Trophoblast cell (in vitro differentiated cells and primary cell): ENCODE measurements around the gene PXDN.
A peak's percentile ranks its signal among the peaks of the same experiment; 100 is the strongest.

ENCODE experiments used
- DNase-seq, 2 donors: peaks; one replicate each; pipeline ENCODE4 v3.0.0-alpha.2; 2016
- H2AFZ ChIP-seq: 2 replicates; pipeline ENCODE4 v1.6.1; 2013; ENCODE audit warnings: low read length, moderate library complexity, mild to moderate bottlenecking; ENCODE audit not compliant: insufficient read depth, poor library complexity
- H2AK5ac ChIP-seq: 2 replicates; pipeline ENCODE4 v1.6.1; 2013; ENCODE audit warnings: mild to moderate bottlenecking, low read length
- H2BK120ac ChIP-seq: 2 replicates; pipeline ENCODE4 v1.6.1; 2013; ENCODE audit warnings: low read length, mild to moderate bottlenecking, moderate library complexity; ENCODE audit not compliant: insufficient read depth, poor library complexity
- H2BK12ac ChIP-seq: 2 replicates; pipeline ENCODE4 v1.6.1; 2013; ENCODE audit warnings: mild to moderate bottlenecking, low read length, moderate library complexity
- H2BK5ac ChIP-seq: 2 replicates; pipeline ENCODE4 v1.6.1; 2013; ENCODE audit warnings: low read length, low read depth, moderate library complexity, mild to moderate bottlenecking; ENCODE audit not compliant: poor library complexity
- H3K14ac ChIP-seq: 2 replicates; pipeline ENCODE4 v1.6.1; 2013; ENCODE audit warnings: mild to moderate bottlenecking, low read length
- H3K18ac ChIP-seq: 2 replicates; pipeline ENCODE4 v1.6.1; 2013; ENCODE audit warnings: mild to moderate bottlenecking, low read length
- H3K23ac ChIP-seq: 2 replicates; pipeline ENCODE4 v1.6.1; 2013; ENCODE audit warnings: low read length
- H3K27ac ChIP-seq: 2 replicates; pipeline ENCODE4 v1.5.1; 2013; ENCODE audit warnings: low read depth, mild to moderate bottlenecking, inconsistent platforms, low read length, moderate library complexity
- H3K27me3 ChIP-seq: 2 replicates; pipeline ENCODE4 v1.6.1; 2013; ENCODE audit warnings: inconsistent platforms, mild to moderate bottlenecking, low read length, moderate library complexity; ENCODE audit not compliant: insufficient read depth
- H3K36me3 ChIP-seq, 2 experiments: 1 replicate in 1 of 2; 2 replicates in 1 of 2; pipeline ENCODE4 v1.6.1; 2013; ENCODE audit warnings: low read length in 2 of 2, mild to moderate bottlenecking in 2 of 2, moderate library complexity in 1 of 2; ENCODE audit not compliant: insufficient read depth in 2 of 2, control insufficient read depth in 1 of 2
- H3K4ac ChIP-seq: 2 replicates; pipeline ENCODE4 v1.6.1; 2013; ENCODE audit warnings: low read depth, mild to moderate bottlenecking, low read length, moderate library complexity
- H3K4me1 ChIP-seq, 2 experiments: 1 replicate in 1 of 2; 2 replicates in 1 of 2; pipeline ENCODE4 v1.6.1; 2013; ENCODE audit warnings: low read length in 2 of 2, mild to moderate bottlenecking in 2 of 2, moderate library complexity in 1 of 2; ENCODE audit not compliant: insufficient read depth in 2 of 2, control insufficient read depth in 1 of 2
- H3K4me2 ChIP-seq: 2 replicates; pipeline ENCODE4 v1.6.1; 2013; ENCODE audit warnings: inconsistent platforms, mild to moderate bottlenecking, low read length, moderate library complexity
- H3K4me3 ChIP-seq: 2 replicates; pipeline ENCODE4 v1.5.1; 2013; ENCODE audit warnings: mild to moderate bottlenecking, low read depth, low read length, inconsistent platforms
- H3K79me1 ChIP-seq: one replicate; pipeline ENCODE4 v1.6.1; 2013; ENCODE audit warnings: low read length
- H3K79me2 ChIP-seq: 2 replicates; pipeline ENCODE4 v1.6.1; 2013; ENCODE audit warnings: low read length, mild to moderate bottlenecking; ENCODE audit not compliant: control insufficient read depth, insufficient read depth, poor library complexity
- H3K9ac ChIP-seq: 2 replicates; pipeline ENCODE4 v1.6.1; 2013; ENCODE audit warnings: mild to moderate bottlenecking, low read length
- H3K9me3 ChIP-seq: 2 replicates; pipeline ENCODE4 v1.6.1; 2013; ENCODE audit warnings: low read depth, mild to moderate bottlenecking, control low read depth, inconsistent platforms, low read length; ENCODE audit not compliant: insufficient read depth
- H4K12ac ChIP-seq: 2 replicates; pipeline ENCODE4 v1.6.1; 2013; ENCODE audit warnings: low read depth, mild to moderate bottlenecking, low read length, moderate library complexity
- H4K8ac ChIP-seq: 2 replicates; pipeline ENCODE4 v1.6.1; 2013; ENCODE audit warnings: low read depth, mild to moderate bottlenecking, low read length, moderate library complexity
- H4K91ac ChIP-seq: one replicate; pipeline ENCODE4 v1.6.1; 2013; ENCODE audit warnings: low read depth, mild to moderate bottlenecking, low read length, moderate library complexity
- WGBS: extraction: QIAGEN DNeasy Blood & Tissue Kit; methylation state at CpG from one replicate; pipeline ENCODE4 v1.1.7; 2013; ENCODE audit warnings: missing lambda C conversion rate; ENCODE audit not compliant: insufficient read length, insufficient coverage; ENCODE audit errors: extremely low coverage; 5-methylcytosine and 5-hydroxymethylcytosine counted together

Gene PXDN

GRCh38 chr2:1777781-1778180, 33.5 kb upstream of the PXDN start:
- Histone ChIP-seq H4K12ac (no peak overlapping the region), H3K36me3 (no peaks in the 10 kb centered on the region), H3K23ac (no peak overlapping the region), H2AFZ (no peak overlapping the region), H2BK5ac (no peak overlapping the region), H3K79me1 (peaks cover 16% of the 10 kb centered on the region), H3K9me3 (no peaks in the 10 kb centered on the region), H3K14ac (no peak overlapping the region), H3K4me1 (peaks cover 20 to 28% of the 10 kb centered on the region in 2 experiments), H3K79me2 (peaks cover 2% of the 10 kb centered on the region), H3K9ac (no peak overlapping the region), H2AK5ac (peak overlapping the region; percentile 28), H3K4me3 (no peak overlapping the region), H2BK120ac (peak overlapping the region; percentile 54), H2BK12ac (peak overlapping the region; percentile 74), H3K27me3 (no peaks in the 10 kb centered on the region), H4K8ac (no peak overlapping the region), H3K4ac (no peak overlapping the region), H3K4me2 (no peak overlapping the region), H4K91ac (no peak overlapping the region), H3K18ac (no peak overlapping the region), H3K27ac (no peak overlapping the region)
- DNase-seq = no peak
- no CpG with 5 or more reads among the region's 5 CpGs for WGBS

GRCh38 chr2:1777156-1777555, 32.8 kb upstream of the PXDN start:
- Histone ChIP-seq H3K79me2 (peaks cover 2% of the 10 kb centered on the region), H2BK5ac (peak overlapping the region; percentile 1), H3K79me1 (peaks cover 19% of the 10 kb centered on the region), H3K14ac (no peak overlapping the region), H2BK12ac (peak overlapping the region; percentile 72), H2BK120ac (peak overlapping the region; percentile 54), H4K12ac (no peak overlapping the region), H3K18ac (no peak overlapping the region), H2AK5ac (peak overlapping the region; percentile 4), H3K4me3 (no peak overlapping the region), H4K8ac (no peak overlapping the region), H3K4ac (no peak overlapping the region), H3K9ac (no peak overlapping the region), H3K4me1 (peaks cover 27 to 34% of the 10 kb centered on the region in 2 experiments), H3K9me3 (no peaks in the 10 kb centered on the region), H3K36me3 (no peaks in the 10 kb centered on the region), H3K23ac (no peak overlapping the region), H4K91ac (peak overlapping the region; percentile 76), H3K27me3 (no peaks in the 10 kb centered on the region), H2AFZ (no peak overlapping the region), H3K27ac (no peak overlapping the region), H3K4me2 (no peak overlapping the region)
- WGBS = no CpG with 5 or more reads among the region's 2 CpGs
- no peak for DNase-seq

- Histone ChIP-seq H4K12ac (no peak overlapping the region), H3K4me3 (no peak overlapping the region), H2AK5ac (peak overlapping the region; percentile 2), H2AFZ (no peak overlapping the region), H3K4ac (peak overlapping the region; percentile 22), H4K8ac (peak overlapping the region; percentile 58), H2BK5ac (peak overlapping the region; percentile 59), H3K9ac (no peak overlapping the region), H3K27me3 (no peaks in the 10 kb centered on the region), H3K79me2 (peaks cover 2% of the 10 kb centered on the region), H3K14ac (peak overlapping the region; percentile 52), H4K91ac (peak overlapping the region; percentile 80), H3K18ac (peak overlapping the region; percentile 49), H3K4me2 (peak overlapping the region; percentile 13), H3K27ac (peak overlapping the region; percentile 45), H2BK120ac (peak overlapping the region; percentile 88), H3K9me3 (no peaks in the 10 kb centered on the region), H2BK12ac (peak overlapping the region; percentile 42), H3K23ac (no peak overlapping the region), H3K4me1 (peaks cover 29 to 36% of the 10 kb centered on the region in 2 experiments), H3K79me1 (peaks cover 32% of the 10 kb centered on the region), H3K36me3 (no peaks in the 10 kb centered on the region)
- WGBS = no CpG with 5 or more reads among the region's 7 CpGs
- DNase-seq = peak; percentile 84 to 88
These were observed 31.3 kb upstream of the PXDN start for GRCh38 chr2:1775511-1776035.

GRCh38 chr2:1774929-1775328, 30.6 kb upstream of the PXDN start:
- H4K12ac ChIP-seq = no peak overlapping the region
- H2BK120ac ChIP-seq = peak overlapping the region; percentile 88
- no CpG with 5 or more reads among the region's 3 CpGs for WGBS
- no peak overlapping the region for H2AK5ac ChIP-seq
- no peaks in the 10 kb centered on the region for H3K9me3 ChIP-seq
- H3K4me3 ChIP-seq = no peak overlapping the region
- DNase-seq = no peak
- peak overlapping the region; percentile 32 for H3K14ac ChIP-seq
- peaks cover 32% of the 10 kb centered on the region for H3K79me1 ChIP-seq
- H2BK5ac ChIP-seq = peak overlapping the region; percentile 54
- H4K91ac ChIP-seq = peak overlapping the region; percentile 57
- no peak overlapping the region for H3K4me2 ChIP-seq
- peaks cover 2% of the 10 kb centered on the region for H3K79me2 ChIP-seq
- no peak overlapping the region for H2AFZ ChIP-seq
- no peak overlapping the region for H3K18ac ChIP-seq
- no peak overlapping the region for H3K23ac ChIP-seq
- no peak overlapping the region for H3K9ac ChIP-seq
- no peak overlapping the region for H3K27ac ChIP-seq
- no peaks in the 10 kb centered on the region for H3K36me3 ChIP-seq
- peak overlapping the region; percentile 28 for H4K8ac ChIP-seq
- H3K4ac ChIP-seq = no peak overlapping the region
- peak overlapping the region; percentile 70 for H2BK12ac ChIP-seq
- H3K27me3 ChIP-seq = no peaks in the 10 kb centered on the region
- peaks cover 29 to 39% of the 10 kb centered on the region in 2 experiments for H3K4me1 ChIP-seq
